OCI-LY7 (cell line): ENCODE data around the gene EWSR1. TPM values are rescaled to one million over a fixed set of nuclear protein-coding genes. Genes with fewer than 3 reads are reported as not detected.

ENCODE experiments used
- BruUV-seq: library from RNA; stranded (reverse); fragments of 400-500 nt; replicated peaks from 2 replicates; lab custom pipeline; 2021; lab: Mats Ljungman, UMichigan
- CTCF ChIA-PET: fragments of 300-600 bp; sonication (Branson Sonifier 250); formaldehyde crosslinking; loops from one replicate; lab custom pipeline; 2022; ENCODE audit warnings: antibody characterized with exemption; ENCODE audit not compliant: unreplicated experiment; lab: Charles Lee
- POLR2A ChIA-PET: fragments of 300-600 bp; sonication (Branson Sonifier 250); formaldehyde crosslinking; loops from one replicate; lab custom pipeline; 2022; ENCODE audit warnings: antibody characterized with exemption; lab: Charles Lee
- DNase-seq: peaks from one replicate; pipeline ENCODE4 v3.0.0-alpha.2; 2015; ENCODE audit warnings: low spot score
- H2AFZ ChIP-seq: fragments of 200-600 bp; sonication (generic), shearing (Covaris generic); 2 replicates; pipeline ENCODE4 v1.6.1; 2014; ENCODE audit warnings: mild to moderate bottlenecking, antibody characterized with exemption, low read length, moderate library complexity
- H3K27ac ChIP-seq: fragments of 200-600 bp; sonication (generic); 2 replicates; pipeline ENCODE4 v1.5.1; 2014; ENCODE audit warnings: mixed run types, low read depth, mild to moderate bottlenecking, moderate library complexity, low read length, inconsistent platforms; ENCODE audit not compliant: poor library complexity, severe bottlenecking
- H3K36me3 ChIP-seq: fragments of 200-600 bp; sonication (generic); 2 replicates; pipeline ENCODE4 v1.6.1; 2014; ENCODE audit warnings: mild to moderate bottlenecking, antibody characterized with exemption, low read length, moderate library complexity, mixed read lengths; ENCODE audit not compliant: insufficient read depth
- H3K4me1 ChIP-seq: fragments of 200-600 bp; sonication (generic); 2 replicates; pipeline ENCODE4 v1.5.1; 2014; ENCODE audit warnings: mild to moderate bottlenecking, low read length; ENCODE audit not compliant: insufficient read depth, poor library complexity, severe bottlenecking
- H3K4me2 ChIP-seq: fragments of 200-600 bp; sonication (generic); 2 replicates; pipeline ENCODE4 v1.6.1; 2014; ENCODE audit warnings: mild to moderate bottlenecking, low read length
- H3K4me3 ChIP-seq: fragments of 200-600 bp; sonication (generic); 2 replicates; pipeline ENCODE4 v1.5.1; 2014; ENCODE audit warnings: mild to moderate bottlenecking, low read depth, low read length; ENCODE audit not compliant: poor library complexity, severe bottlenecking
- H3K79me2 ChIP-seq: fragments of 200-600 bp; sonication (generic); 2 replicates; pipeline ENCODE4 v1.6.1; 2016; ENCODE audit warnings: low read depth, mild to moderate bottlenecking, low read length, moderate library complexity, mixed read lengths; ENCODE audit not compliant: insufficient read depth
- H3K9me2 ChIP-seq: fragments of 200-600 bp; sonication (generic); 2 replicates; pipeline ENCODE4 v1.6.1; 2016; ENCODE audit warnings: mild to moderate bottlenecking, low read length, mixed read lengths; ENCODE audit not compliant: insufficient read depth
- H3K9me3 ChIP-seq: fragments of 200-600 bp; sonication (generic); 2 replicates; pipeline ENCODE4 v1.6.1; 2014; ENCODE audit warnings: mild to moderate bottlenecking, mixed run types, low read length, mixed read lengths
- H4K20me1 ChIP-seq: fragments of 200-600 bp; sonication (generic); 2 replicates; pipeline ENCODE4 v1.6.1; 2014; ENCODE audit warnings: mild to moderate bottlenecking, antibody characterized with exemption, low read length, moderate library complexity, mixed read lengths; ENCODE audit not compliant: insufficient read depth
- EZH2phosphoT487 ChIP-seq: fragments of 200-600 bp; sonication (generic); IDR thresholded peaks from 2 replicates; pipeline ENCODE4 v1.6.1; 2018; ENCODE audit warnings: low read depth, borderline replicate concordance, mild to moderate bottlenecking, mixed run types, antibody characterized with exemption, low read length, moderate library complexity, mixed read lengths
- intact Hi-C: fragments of 100-400 bp; cut with micrococcal nuclease; formaldehyde crosslinking; loops from one replicate; pipeline ENCODE4 v1.10.0; 2022; ENCODE audit not compliant: unreplicated experiment
- total RNA-seq, 2 experiments: library from RNA; depleted of rRNA in 1 of 2; stranded (reverse); fragments of >200 nt in 1 of 2; shearing (Covaris generic) in 1 of 2; gene quantifications; 2 replicates each; pipeline ENCODE4 v1.2.3, GENCODE V29; 2014 to 2022
- TF ChIP-seq, protein P1 (sequence below): fragments of 200-600 bp; sonication (generic); conservative IDR thresholded peaks from 2 replicates; pipeline ENCODE4 v1.5.1; 2014; ENCODE audit warnings: mild to moderate bottlenecking, antibody characterized with exemption, low read length, moderate library complexity, mixed read lengths

EWSR1 gene
- total RNA-seq, 2 experiments from 2014 or later, result 270 to 333 TPM

DNA sequence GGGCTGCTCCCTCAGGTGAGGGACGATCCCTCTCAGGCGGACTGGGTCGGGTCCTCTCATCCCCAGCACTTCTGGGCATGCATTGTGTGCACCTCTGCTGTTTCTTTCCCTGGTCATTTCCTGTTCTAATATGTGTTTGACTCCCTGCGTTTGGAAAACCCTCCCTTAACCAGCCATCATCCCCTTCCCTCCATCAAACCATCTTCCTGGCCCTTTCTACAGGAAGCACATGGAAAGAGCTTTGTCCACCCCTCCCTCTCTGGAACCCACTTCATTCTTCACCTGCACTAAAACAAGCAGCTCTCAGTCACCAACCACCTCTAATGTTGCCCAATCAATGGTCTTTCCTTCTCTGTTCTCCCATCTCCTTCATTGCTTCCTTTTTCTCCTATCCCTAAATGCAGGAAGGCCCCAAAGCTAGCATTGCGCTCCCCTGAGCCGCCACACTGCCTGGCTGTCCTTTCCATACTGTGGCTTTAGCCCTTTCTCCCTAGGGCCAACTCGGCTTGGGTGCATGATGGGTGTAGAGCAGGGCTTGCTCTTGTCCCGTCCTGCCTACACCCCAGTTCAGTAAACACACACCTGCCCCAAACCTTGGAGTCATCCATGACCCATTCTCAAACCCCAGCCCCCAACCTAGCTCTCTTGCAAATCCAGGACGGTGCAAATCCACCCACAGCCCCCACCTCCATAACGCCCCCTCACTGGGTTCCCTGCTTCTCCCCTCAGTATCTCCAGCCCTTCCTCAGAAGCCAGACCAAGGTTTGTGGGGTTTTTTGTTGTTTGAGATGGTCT is 32.9 kb downstream of the EWSR1 start:
- POLR2A ChIA-PET, result interaction anchor here (0.7 kb wide), 1 partner anchor 36 kb away, joined by 3 read pairs; no protein-coding TSS in a partner anchor
- Histone ChIP-seq H3K27ac (no peak overlapping the region), H3K4me2 (no peak overlapping the region), H3K4me3 (no peak overlapping the region), H3K36me3 (peaks cover 57% of the 10 kb centered on the region), H3K4me1 (no peaks in the 10 kb centered on the region), H2AFZ (no peak overlapping the region), H3K79me2 (no peaks in the 10 kb centered on the region), H3K9me2 (no peaks in the 10 kb centered on the region), H4K20me1 (no peaks in the 10 kb centered on the region; the same call in 1 of the 2 replicates), H3K9me3 (no peaks in the 10 kb centered on the region)
- intact Hi-C loops, result loop anchor here (10.0 kb wide), 1 partner anchor 224 kb away; no protein-coding TSS in a partner anchor
- BruUV-seq, result no TSS peak
- CTCF ChIA-PET, result no interaction called here
- TF ChIP-seq, protein P1, sequence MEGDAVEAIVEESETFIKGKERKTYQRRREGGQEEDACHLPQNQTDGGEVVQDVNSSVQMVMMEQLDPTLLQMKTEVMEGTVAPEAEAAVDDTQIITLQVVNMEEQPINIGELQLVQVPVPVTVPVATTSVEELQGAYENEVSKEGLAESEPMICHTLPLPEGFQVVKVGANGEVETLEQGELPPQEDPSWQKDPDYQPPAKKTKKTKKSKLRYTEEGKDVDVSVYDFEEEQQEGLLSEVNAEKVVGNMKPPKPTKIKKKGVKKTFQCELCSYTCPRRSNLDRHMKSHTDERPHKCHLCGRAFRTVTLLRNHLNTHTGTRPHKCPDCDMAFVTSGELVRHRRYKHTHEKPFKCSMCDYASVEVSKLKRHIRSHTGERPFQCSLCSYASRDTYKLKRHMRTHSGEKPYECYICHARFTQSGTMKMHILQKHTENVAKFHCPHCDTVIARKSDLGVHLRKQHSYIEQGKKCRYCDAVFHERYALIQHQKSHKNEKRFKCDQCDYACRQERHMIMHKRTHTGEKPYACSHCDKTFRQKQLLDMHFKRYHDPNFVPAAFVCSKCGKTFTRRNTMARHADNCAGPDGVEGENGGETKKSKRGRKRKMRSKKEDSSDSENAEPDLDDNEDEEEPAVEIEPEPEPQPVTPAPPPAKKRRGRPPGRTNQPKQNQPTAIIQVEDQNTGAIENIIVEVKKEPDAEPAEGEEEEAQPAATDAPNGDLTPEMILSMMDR, result no peak
- no peak for TF ChIP-seq EZH2phosphoT487
- no peak for DNase-seq

DNA sequence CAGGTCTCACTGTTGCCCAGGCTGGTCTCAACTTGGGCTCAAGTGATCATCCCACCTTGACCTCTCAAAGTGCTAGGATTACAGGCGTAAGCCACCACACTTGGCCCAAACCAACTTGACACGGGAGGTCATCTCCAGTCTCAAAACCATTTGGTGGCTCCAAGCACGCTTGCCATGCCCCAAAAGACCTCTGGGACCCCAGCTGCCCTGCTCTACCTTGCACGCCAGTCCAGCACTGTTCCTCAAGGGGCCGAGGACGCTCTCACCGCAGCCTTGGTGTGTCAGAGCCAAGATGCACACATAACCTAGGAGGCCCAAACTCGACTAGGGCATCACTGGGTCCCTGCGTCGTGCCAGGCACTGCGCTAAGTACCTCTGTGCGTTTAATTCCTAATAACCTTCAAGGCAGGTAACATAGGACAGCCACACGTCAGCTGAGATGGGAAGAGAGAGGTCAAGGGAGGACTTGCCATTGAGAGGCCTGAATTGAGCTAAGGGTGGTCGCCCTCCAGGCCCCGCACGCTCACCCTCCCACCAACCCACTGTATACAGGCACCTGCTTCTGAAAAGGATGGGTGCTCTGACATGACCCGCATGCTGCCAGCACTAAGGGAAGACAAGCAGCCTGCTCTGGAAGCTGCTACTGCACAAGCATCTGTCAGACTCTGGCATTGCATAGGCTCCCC is 33.8 kb downstream of the EWSR1 start:
- ChIA-PET CTCF (no interaction called here), POLR2A (no interaction called here)
- no peak overlapping the region for H3K4me2 ChIP-seq
- no peaks in the 10 kb centered on the region for H3K9me3 ChIP-seq
- H3K4me3 ChIP-seq, result no peak overlapping the region
- peaks cover 49% of the 10 kb centered on the region for H3K36me3 ChIP-seq
- no peak for TF ChIP-seq EZH2phosphoT487
- TF ChIP-seq, protein P1, result no peak
- no peaks in the 10 kb centered on the region for H3K79me2 ChIP-seq
- H2AFZ ChIP-seq, result no peak overlapping the region
- no peak overlapping the region for H3K27ac ChIP-seq
- no TSS peak for BruUV-seq
- intact Hi-C loops, result loop anchor here (10.0 kb wide), 1 partner anchor 223 kb away; no protein-coding TSS in a partner anchor
- peaks cover 7% of the 10 kb centered on the region for H3K4me1 ChIP-seq
- H4K20me1 ChIP-seq, result no peaks in the 10 kb centered on the region; the same call in 1 of the 2 replicates
- no peak for DNase-seq
- no peaks in the 10 kb centered on the region for H3K9me2 ChIP-seq
